ENCODE measurements around the gene PHYKPL. TPM values are rescaled to one million over a fixed set of nuclear protein-coding genes. Genes with fewer than 3 reads are reported as not detected.

Gene PHYKPL
- total and polyA plus RNA-seq, 2 donors (not counting 3 experiments of a cell fraction or from before 2014, with no cell fraction given): 71.7 to 81.7 TPM

DNA sequence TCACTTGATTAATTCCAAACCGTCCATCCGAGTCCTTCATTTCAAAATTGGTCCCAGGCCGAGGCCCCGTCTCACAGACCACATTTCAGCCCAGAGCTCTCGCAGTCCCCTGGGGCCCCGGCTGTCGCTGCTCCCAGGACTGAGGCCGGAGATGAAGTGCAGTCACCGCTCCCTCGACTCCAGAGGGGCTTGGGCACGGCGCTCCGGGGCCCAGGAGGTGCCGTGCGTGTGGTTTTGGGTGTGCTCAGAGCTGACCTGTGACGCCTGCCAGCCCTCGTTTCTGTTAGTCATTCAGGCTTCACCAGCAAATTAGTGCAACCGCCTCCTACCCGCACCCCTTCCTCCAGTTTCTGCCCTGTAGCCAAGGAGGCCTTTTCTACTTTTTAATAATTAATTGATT, 48.7 kb upstream of the PHYKPL start:
- Histone ChIP-seq H3K4me3 (replicated peaks in 1 of 3; ENCODE audit: insufficient read depth in 1 of 3, low read depth in 1 of 3, low read length in 3 of 3) (no peak overlapping the region), H3K79me2 (ENCODE audit: control insufficient read depth, insufficient read depth, low read length) (no peaks in the 10 kb centered on the region), H3K36me3 (ENCODE audit: control insufficient read depth in 2 of 2, extremely low read depth in 1 of 2, insufficient read depth in 2 of 2, low read length in 2 of 2) (no peaks in the 10 kb centered on the region), H3K27me3 (ENCODE audit: control insufficient read depth in 2 of 2, insufficient read depth in 2 of 2, low read length in 2 of 2) (no peaks in the 10 kb centered on the region), H3K4me1 (ENCODE audit: control insufficient read depth, extremely low read depth, insufficient read depth, low read length) (no peaks in the 10 kb centered on the region), H4K20me1 (replicated peaks; ENCODE audit: control insufficient read depth, extremely low read depth, insufficient read depth, low read length) (no peaks in the 10 kb centered on the region), H2AFZ (ENCODE audit: low read depth, low read length) (no peak overlapping the region), H3K9ac (replicated peaks; ENCODE audit: extremely low read depth, insufficient read depth, low read length) (no peak overlapping the region), H3K4me2 (ENCODE audit: insufficient read depth, low read length) (no peak overlapping the region), H3K9me3 (replicated peaks; ENCODE audit: control insufficient read depth, insufficient read depth, low read length) (peaks cover 3% of the 10 kb centered on the region), H3K9me1 (replicated peaks; ENCODE audit: control insufficient read depth, extremely low read depth, insufficient read depth, low read length) (no peaks in the 10 kb centered on the region), H3K27ac (ENCODE audit: insufficient read depth, low read depth, low read length) (no peak overlapping the region)
- no peak for FAIRE-seq
- no TSS peak for BruUV-seq (replicated peaks)
- dilution Hi-C loops (cut with MboI; ENCODE audit: extremely low pct_ligation_motif_present, low sequenced_read_pairs) (no loop called here), intact Hi-C loops (cut with micrococcal nuclease) (loop anchor here (5.0 kb wide), 1 partner anchor 181 kb away; no protein-coding TSS in a partner anchor)
- ChIA-PET CTCF (interaction anchor here (1.1 to 5.6 kb wide), 6 partner anchors 46 to 1387 kb away, joined by 3 to 65 read pairs (median 6); partner anchors contain the start of gene COL23A1), POLR2A (no interaction called here)
- TF ChIP-seq POLR2A (IDR thresholded peaks at IDR 0.05; ENCODE audit: low read depth, low read length): no peak
- no peak for TF ChIP-seq FOS (IDR thresholded peaks at IDR 0.05; ENCODE audit: borderline replicate concordance, insufficient read depth, low read length)
- no peak for TF ChIP-seq POLR2AphosphoS5 (IDR thresholded peaks at IDR 0.05; ENCODE audit: insufficient read depth, low read depth, low read length)
- TF ChIP-seq MYC (IDR thresholded peaks at IDR 0.05; ENCODE audit: low read depth, low read length): no peak
- TF ChIP-seq EZH2 (IDR thresholded peaks at IDR 0.05; ENCODE audit: borderline replicate concordance, low read depth, low read length, severe bottlenecking): no peak
- TF ChIP-seq JUN (IDR thresholded peaks at IDR 0.05; ENCODE audit: borderline replicate concordance, insufficient read depth, insufficient read length, low read depth): no peak
- TF ChIP-seq, protein P1, sequence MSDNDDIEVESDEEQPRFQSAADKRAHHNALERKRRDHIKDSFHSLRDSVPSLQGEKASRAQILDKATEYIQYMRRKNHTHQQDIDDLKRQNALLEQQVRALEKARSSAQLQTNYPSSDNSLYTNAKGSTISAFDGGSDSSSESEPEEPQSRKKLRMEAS (IDR thresholded peaks at IDR 0.05; ENCODE audit: insufficient read depth, insufficient read length): no peak
- TF ChIP-seq CTCF (IDR thresholded peaks at IDR 0.05; ENCODE audit: extremely low read depth in 1 of 2, insufficient read depth in 1 of 2, low read depth in 1 of 2, low read length in 2 of 2): no peak
- no peak for TF ChIP-seq GATA2 (IDR thresholded peaks at IDR 0.05; ENCODE audit: insufficient read depth, insufficient read length, low read depth, low read length)
- DNase-seq (ENCODE audit: low read depth, low spot score): no peak
